Body of pancreas (tissue), 4 donors: ENCODE results near the gene PVALB.

ENCODE experiments used
- POLR2A ChIP-seq, 3 donors: fragments of 450-650 bp; IDR thresholded peaks; one replicate each; pipeline ENCODE4 v1.6.1; 2016; ENCODE audit warnings: antibody characterized with exemption in 3 of 3, mild to moderate bottlenecking in 2 of 3
- TF ChIP-seq, protein P1 (sequence below), 7 experiments: fragments of 450-650 bp in 4 of 7; fragments of 200-600 bp in 3 of 7; sonication (generic) in 3 of 7; IDR thresholded peaks; one replicate each; pipeline ENCODE4 v1.5.1; 2016 to 2019; ENCODE audit warnings: antibody characterized with exemption in 7 of 7

DNA sequence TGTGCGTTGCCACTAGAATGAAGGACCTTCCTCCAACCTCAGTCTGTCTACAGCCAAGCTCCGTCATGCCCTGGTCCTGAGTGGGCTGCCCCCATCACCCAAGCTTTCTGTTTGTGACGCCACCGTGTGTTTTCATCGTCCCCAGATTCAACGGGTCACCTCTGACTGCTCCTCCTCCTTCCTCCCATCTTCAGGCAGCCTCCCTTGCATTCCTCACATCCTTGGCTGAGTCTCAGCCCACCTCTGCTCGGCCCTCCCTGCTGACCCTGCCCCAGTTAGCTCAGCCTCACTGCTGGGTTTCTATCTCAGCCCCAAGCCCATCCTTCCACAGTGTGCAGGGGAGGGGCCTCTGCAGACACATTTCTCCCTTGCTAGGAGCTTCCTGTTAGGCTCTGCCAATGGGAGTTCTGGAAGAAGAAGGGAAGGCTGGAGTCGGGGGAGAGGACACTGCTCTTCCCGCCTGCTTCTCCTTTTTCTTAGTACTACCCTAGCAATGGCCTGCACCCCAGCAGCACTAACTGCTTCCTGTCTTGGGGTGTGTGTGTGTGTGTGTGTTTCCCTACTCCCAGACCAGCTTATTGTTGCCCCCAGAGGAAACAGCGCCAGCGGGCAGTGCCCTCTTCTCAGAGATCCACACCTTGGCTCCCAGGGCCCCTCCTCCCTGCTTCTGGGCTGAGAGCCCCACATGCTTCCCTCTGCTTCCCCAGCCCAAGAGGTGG lies 46.2 kb downstream of the PVALB start:
- TF ChIP-seq, protein P1, sequence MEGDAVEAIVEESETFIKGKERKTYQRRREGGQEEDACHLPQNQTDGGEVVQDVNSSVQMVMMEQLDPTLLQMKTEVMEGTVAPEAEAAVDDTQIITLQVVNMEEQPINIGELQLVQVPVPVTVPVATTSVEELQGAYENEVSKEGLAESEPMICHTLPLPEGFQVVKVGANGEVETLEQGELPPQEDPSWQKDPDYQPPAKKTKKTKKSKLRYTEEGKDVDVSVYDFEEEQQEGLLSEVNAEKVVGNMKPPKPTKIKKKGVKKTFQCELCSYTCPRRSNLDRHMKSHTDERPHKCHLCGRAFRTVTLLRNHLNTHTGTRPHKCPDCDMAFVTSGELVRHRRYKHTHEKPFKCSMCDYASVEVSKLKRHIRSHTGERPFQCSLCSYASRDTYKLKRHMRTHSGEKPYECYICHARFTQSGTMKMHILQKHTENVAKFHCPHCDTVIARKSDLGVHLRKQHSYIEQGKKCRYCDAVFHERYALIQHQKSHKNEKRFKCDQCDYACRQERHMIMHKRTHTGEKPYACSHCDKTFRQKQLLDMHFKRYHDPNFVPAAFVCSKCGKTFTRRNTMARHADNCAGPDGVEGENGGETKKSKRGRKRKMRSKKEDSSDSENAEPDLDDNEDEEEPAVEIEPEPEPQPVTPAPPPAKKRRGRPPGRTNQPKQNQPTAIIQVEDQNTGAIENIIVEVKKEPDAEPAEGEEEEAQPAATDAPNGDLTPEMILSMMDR (IDR thresholded peaks at IDR 0.05), result no peak
- TF ChIP-seq POLR2A (IDR thresholded peaks at IDR 0.05), result no peak
